Vagina (tissue), 2 donors: ENCODE results near the gene ANKRD11. TPM values are rescaled to one million over a fixed set of nuclear protein-coding genes. Genes with fewer than 3 reads are reported as not detected.

Source experiments
- DNase-seq, 2 donors: peaks; one replicate each; pipeline ENCODE4 v3.0.0-alpha.2; 2017; ENCODE audit errors: extremely low spot score in 2 of 2
- H3K27ac ChIP-seq: fragments of 200-600 bp; sonication (generic); one replicate; pipeline ENCODE4 v1.5.1; 2019
- H3K27me3 ChIP-seq: fragments of 200-600 bp; sonication (generic); one replicate; pipeline ENCODE4 v1.5.1; 2019
- H3K36me3 ChIP-seq, 2 donors: fragments of 200-600 bp; sonication (generic); one replicate each; pipeline ENCODE4 v1.5.1; 2017 to 2019
- H3K4me1 ChIP-seq: fragments of 200-600 bp; sonication (generic); one replicate; pipeline ENCODE4 v1.5.1; 2019
- H3K4me3 ChIP-seq, 2 donors: fragments of 200-600 bp; sonication (generic); 1 replicate in 1 of 2; 2 replicates in 1 of 2; pipeline ENCODE4 v1.5.1; 2016 to 2019
- H3K9me3 ChIP-seq: fragments of 200-600 bp; sonication (generic); one replicate; pipeline ENCODE4 v1.5.1; 2019
- POLR2A ChIP-seq, 2 donors: fragments of 450-650 bp; IDR thresholded peaks; one replicate each; pipeline ENCODE4 v1.6.1; 2017; ENCODE audit warnings: antibody characterized with exemption in 2 of 2, mild to moderate bottlenecking in 2 of 2, moderate library complexity in 2 of 2
- POLR2AphosphoS5 ChIP-seq, 2 donors: sonication (generic); formaldehyde crosslinking; IDR thresholded peaks; one replicate each; pipeline ENCODE4 v1.9.0; 2017; ENCODE audit warnings: antibody characterized with exemption in 2 of 2, mild to moderate bottlenecking in 2 of 2, low read depth in 1 of 2; ENCODE audit not compliant: insufficient read depth in 1 of 2
- intact Hi-C: fragments of 100-400 bp; cut with DNase I; formaldehyde crosslinking; loops from one replicate; pipeline ENCODE4 v1.15.1; 2023
- total RNA-seq: library from RNA; depleted of rRNA; stranded (reverse); fragments of >200 nt; gene quantifications from one replicate; pipeline ENCODE4 v1.2.3, GENCODE V29; 2016
- TF ChIP-seq, protein P1 (sequence below), 3 experiments: fragments of 450-650 bp in 2 of 3; fragments of 200-600 bp in 1 of 3; sonication (generic) in 1 of 3; IDR thresholded peaks; one replicate each; pipeline ENCODE4 v1.5.1; 2017 to 2019; ENCODE audit warnings: antibody characterized with exemption in 3 of 3, mild to moderate bottlenecking in 2 of 3, moderate library complexity in 2 of 3

Gene ANKRD11
- total RNA-seq, result 135 TPM

DNA sequence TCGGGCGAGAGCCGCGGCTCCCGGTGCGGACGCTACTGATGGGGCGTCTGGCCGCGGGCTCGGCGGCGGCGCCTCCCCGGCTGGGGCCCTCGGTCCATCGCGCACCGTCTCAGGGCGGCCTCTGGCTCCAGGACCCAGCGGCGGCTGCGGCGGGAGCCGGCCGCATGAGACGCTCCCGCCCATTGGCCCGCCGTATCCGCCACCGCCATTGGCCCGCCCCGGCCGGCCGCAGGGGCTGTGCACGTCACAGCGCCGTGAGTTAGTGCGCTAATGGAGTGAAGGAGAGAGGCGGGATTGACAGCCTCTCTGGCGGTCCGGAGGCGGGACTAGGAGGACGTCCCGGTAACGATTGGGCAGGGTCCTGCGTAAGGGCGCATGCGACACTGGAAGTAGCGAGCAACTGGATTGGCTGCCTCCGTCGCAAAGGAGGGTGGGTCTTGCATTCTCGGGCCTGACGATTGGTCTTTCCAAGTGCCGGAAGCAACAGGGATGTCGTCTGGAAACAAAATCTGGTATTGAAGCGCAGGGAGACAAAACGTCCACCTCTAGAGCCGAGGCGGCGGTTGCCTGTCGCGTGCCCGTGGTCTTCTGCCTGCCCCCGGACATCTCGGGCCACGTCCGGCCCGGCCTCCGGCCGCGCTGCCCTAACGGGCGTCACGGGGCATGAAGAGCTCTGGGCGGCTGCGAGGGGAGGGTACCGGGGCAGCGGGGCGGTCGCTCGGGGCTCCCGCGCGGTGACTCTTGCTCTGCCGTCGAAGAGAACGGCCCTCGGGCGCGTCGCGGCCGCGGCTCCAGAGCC lies at the start of gene ANKRD11:
ANKRD11 (minus strand) TSS at position 123 of the 799 bp plus-strand sequence. CDS start 173,542 bp downstream, outside the sequence.
- Histone ChIP-seq H3K9me3 (no peaks in the 10 kb centered on the region), H3K4me1 (peaks cover 52% of the 10 kb centered on the region), H3K27ac (peak within 1 kb of the TSS; percentile 98), H3K4me3 (peak within 1 kb of the TSS; percentile 87 to 99), H3K27me3 (no peaks in the 10 kb centered on the region), H3K36me3 (no peaks in the 10 kb centered on the region)
- peak; percentile 85 to 87 for TF ChIP-seq POLR2AphosphoS5 (IDR thresholded peaks at IDR 0.05; ENCODE audit: insufficient read depth in 1 of 2, low read depth in 1 of 2)
- TF ChIP-seq, protein P1, sequence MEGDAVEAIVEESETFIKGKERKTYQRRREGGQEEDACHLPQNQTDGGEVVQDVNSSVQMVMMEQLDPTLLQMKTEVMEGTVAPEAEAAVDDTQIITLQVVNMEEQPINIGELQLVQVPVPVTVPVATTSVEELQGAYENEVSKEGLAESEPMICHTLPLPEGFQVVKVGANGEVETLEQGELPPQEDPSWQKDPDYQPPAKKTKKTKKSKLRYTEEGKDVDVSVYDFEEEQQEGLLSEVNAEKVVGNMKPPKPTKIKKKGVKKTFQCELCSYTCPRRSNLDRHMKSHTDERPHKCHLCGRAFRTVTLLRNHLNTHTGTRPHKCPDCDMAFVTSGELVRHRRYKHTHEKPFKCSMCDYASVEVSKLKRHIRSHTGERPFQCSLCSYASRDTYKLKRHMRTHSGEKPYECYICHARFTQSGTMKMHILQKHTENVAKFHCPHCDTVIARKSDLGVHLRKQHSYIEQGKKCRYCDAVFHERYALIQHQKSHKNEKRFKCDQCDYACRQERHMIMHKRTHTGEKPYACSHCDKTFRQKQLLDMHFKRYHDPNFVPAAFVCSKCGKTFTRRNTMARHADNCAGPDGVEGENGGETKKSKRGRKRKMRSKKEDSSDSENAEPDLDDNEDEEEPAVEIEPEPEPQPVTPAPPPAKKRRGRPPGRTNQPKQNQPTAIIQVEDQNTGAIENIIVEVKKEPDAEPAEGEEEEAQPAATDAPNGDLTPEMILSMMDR (IDR thresholded peaks at IDR 0.05), result no peak
- TF ChIP-seq POLR2A (IDR thresholded peaks at IDR 0.05), result peak in 1 of 2 donors; percentile 87
- intact Hi-C loops, result no loop called here
- peak; percentile 99 to 100 for DNase-seq

DNA sequence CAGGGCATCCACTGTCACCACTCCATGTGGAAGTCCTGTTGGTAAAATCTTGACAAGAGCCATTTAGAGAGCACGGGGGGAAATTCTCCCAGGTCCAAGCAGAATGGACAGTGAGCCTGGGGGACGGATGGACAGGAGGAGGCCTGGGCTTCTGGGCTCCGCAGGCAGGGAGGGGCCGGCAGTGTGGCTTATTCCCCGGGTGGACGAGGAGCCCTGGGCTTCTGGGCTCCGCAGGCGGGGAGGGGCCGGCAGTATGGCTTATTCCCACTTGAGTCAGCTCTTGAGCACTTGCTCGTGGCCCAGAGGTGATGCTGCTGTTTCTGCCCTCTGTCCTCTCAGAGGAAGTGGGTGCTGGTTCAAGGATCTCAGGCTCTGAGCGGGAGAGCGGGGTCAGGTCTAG lies 47.9 kb upstream of the ANKRD11 start:
- H3K4me1 ChIP-seq, result no peaks in the 10 kb centered on the region
- H3K27ac ChIP-seq, result no peak overlapping the region
- peaks cover 0 to 56% of the 10 kb centered on the region in 2 donors for H3K36me3 ChIP-seq
- H3K27me3 ChIP-seq, result no peaks in the 10 kb centered on the region
- H3K4me3 ChIP-seq, result no peak overlapping the region
- intact Hi-C loops, result no loop called here
- DNase-seq, result no peak
- H3K9me3 ChIP-seq, result no peaks in the 10 kb centered on the region
- TF ChIP-seq, protein P1 (IDR thresholded peaks at IDR 0.05), result no peak
- TF ChIP-seq POLR2A (IDR thresholded peaks at IDR 0.05) (no peak), POLR2AphosphoS5 (IDR thresholded peaks at IDR 0.05; ENCODE audit: insufficient read depth in 1 of 2, low read depth in 1 of 2) (no peak)

DNA sequence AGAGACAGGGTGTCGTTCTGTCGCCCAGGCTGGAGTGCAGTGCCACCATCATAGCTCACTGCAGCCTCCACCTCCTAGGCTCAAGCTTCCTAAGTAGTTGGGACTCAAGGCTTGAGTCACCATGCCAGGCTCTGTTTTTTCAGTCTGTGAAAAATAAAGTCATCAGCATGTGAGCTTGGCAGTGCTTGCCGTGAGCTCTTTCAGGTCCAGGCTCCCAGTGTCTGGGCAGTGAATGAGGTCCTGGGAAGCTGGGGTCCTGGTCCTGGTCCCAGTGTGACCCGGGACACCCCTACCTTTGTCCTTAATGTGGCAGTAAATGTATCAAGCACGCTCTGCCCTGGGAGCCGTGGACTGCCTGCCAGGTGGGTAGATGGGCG lies 47.2 kb upstream of the ANKRD11 start:
- intact Hi-C loops, result no loop called here
- DNase-seq, result no peak
- no peak overlapping the region for H3K27ac ChIP-seq
- no peak for TF ChIP-seq POLR2AphosphoS5 (IDR thresholded peaks at IDR 0.05; ENCODE audit: insufficient read depth in 1 of 2, low read depth in 1 of 2)
- no peaks in the 10 kb centered on the region for H3K4me1 ChIP-seq
- no peak overlapping the region for H3K4me3 ChIP-seq
- no peaks in the 10 kb centered on the region for H3K27me3 ChIP-seq
- H3K9me3 ChIP-seq, result no peaks in the 10 kb centered on the region
- H3K36me3 ChIP-seq, result peaks cover 0 to 60% of the 10 kb centered on the region in 2 donors

DNA sequence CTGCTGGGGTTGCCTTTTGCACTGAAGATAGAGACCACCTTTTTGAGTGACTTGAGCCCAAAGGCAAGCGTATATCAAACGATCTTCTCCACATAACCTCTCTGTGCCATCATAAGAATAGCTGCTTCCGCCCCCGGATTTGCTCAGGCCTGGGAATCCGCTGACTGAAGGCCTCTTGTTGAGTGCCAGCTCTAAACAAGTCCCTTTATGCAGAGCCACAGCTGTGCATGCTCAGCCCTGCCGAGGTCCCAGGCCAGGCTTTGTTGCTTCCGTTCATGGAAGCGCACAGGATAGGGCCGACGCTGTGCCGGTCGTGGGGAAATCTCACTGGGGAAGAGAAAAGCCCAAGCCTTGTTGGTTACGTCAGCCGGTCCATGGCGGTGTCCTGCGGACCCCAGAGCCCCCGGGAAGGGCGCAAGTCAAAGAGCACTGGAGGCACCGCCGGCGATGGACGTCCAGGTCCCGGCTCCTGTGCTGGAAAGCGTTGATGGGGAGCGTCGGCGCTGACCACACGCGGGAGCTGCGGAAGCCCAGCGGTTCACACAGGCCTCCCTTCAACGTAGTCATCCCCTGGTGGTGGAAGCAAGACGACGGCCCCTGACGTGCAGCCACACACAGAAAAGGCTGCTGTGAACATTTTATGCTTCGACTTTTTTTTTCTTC lies 46.7 kb upstream of the ANKRD11 start:
- Histone ChIP-seq H3K9me3 (no peaks in the 10 kb centered on the region), H3K27ac (no peak overlapping the region), H3K27me3 (no peaks in the 10 kb centered on the region), H3K4me3 (no peak overlapping the region), H3K4me1 (no peaks in the 10 kb centered on the region), H3K36me3 (peaks cover 0 to 63% of the 10 kb centered on the region in 2 donors)
- no peak for TF ChIP-seq POLR2A (IDR thresholded peaks at IDR 0.05)
- TF ChIP-seq, protein P1 (IDR thresholded peaks at IDR 0.05), result no peak
- no peak for TF ChIP-seq POLR2AphosphoS5 (IDR thresholded peaks at IDR 0.05; ENCODE audit: insufficient read depth in 1 of 2, low read depth in 1 of 2)
- intact Hi-C loops, result no loop called here
- DNase-seq, result no peak

DNA sequence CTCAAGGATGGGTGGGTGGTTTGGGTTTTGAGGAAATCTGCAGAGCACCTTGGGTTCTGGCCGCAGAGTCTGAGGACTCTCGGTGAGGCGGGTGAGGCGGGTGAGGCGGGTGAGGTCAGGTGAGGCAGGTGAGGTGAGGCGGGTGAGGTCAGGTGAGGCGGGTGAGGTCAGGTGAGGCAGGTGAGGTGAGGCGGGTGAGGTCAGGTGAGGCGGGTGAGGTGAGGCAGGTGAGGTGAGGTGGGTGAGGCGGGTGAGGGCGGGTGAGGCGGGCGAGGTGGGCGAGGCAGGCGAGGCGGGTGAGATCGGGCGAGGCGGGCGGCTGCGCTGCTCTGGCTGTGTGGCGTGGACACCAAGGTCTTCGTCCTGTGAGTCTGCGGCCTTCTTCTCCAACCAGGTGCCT lies 46.0 kb upstream of the ANKRD11 start:
- DNase-seq, result no peak
- no peaks in the 10 kb centered on the region for H3K4me1 ChIP-seq
- no peaks in the 10 kb centered on the region for H3K27me3 ChIP-seq
- H3K27ac ChIP-seq, result no peak overlapping the region
- TF ChIP-seq, protein P1 (IDR thresholded peaks at IDR 0.05), result no peak
- TF ChIP-seq POLR2AphosphoS5 (IDR thresholded peaks at IDR 0.05; ENCODE audit: insufficient read depth in 1 of 2, low read depth in 1 of 2) (no peak), POLR2A (IDR thresholded peaks at IDR 0.05) (no peak)
- no peak overlapping the region for H3K4me3 ChIP-seq
- no peaks in the 10 kb centered on the region for H3K9me3 ChIP-seq
- peaks cover 0 to 61% of the 10 kb centered on the region in 2 donors for H3K36me3 ChIP-seq
- intact Hi-C loops, result no loop called here
